ENCODE measurements around the gene SIGLEC15. TPM values are rescaled to one million over a fixed set of nuclear protein-coding genes. Genes with fewer than 3 reads are reported as not detected.

The SIGLEC15 gene
- total RNA-seq, 1 experiment from 2014 or later = not detected

GRCh38 chr18:45890606-45891005 lies 65.1 kb downstream of the SIGLEC15 start:
- no peaks in the 10 kb centered on the region for H3K27me3 ChIP-seq (ENCODE audit: insufficient read depth, low read length)
- no peak for ATAC-seq
- no peak overlapping the region for H3K9ac ChIP-seq (ENCODE audit: low read length)
- BruUV-seq (replicated peaks) = no TSS peak
- no peak overlapping the region for H2AFZ ChIP-seq (ENCODE audit: low read depth, low read length, poor library complexity, severe bottlenecking)
- H3K79me2 ChIP-seq (ENCODE audit: insufficient read depth, low read length) = no peaks in the 10 kb centered on the region
- H3K9me3 ChIP-seq (ENCODE audit: control insufficient read depth in 1 of 2, insufficient read depth in 1 of 2, low read depth in 1 of 2, low read length in 2 of 2) = no peaks in the 10 kb centered on the region
- no peaks in the 10 kb centered on the region for H3K36me3 ChIP-seq (ENCODE audit: control insufficient read depth in 1 of 2, insufficient read depth in 2 of 2, low read length in 2 of 2)
- intact Hi-C loops (cut with micrococcal nuclease) = no loop called here
- no peaks in the 10 kb centered on the region for H3K4me1 ChIP-seq (ENCODE audit: control insufficient read depth in 1 of 2, insufficient read depth in 2 of 2, low read length in 2 of 2)
- ChIA-PET POLR2A (no interaction called here), RAD21 (ENCODE audit: low non-redundant PET in 1 of 2, low total read pairs in 2 of 2, uncharacterized antibody in 2 of 2, unreplicated experiment in 2 of 2) (no interaction called here), CTCF (interaction anchor here (1.4 kb wide), 1 partner anchor 11 kb away, joined by 5 read pairs; no protein-coding TSS in a partner anchor)
- no peaks in the 10 kb centered on the region for H3K9me2 ChIP-seq (ENCODE audit: insufficient read depth)
- H3K4me2 ChIP-seq (ENCODE audit: low read length) = no peak overlapping the region
- H3K4me3 ChIP-seq (replicated peaks in 1 of 2; ENCODE audit: low read depth in 1 of 2, low read length in 2 of 2) = no peak overlapping the region
- DNase-seq (ENCODE audit: low read depth, low spot score) = no peak
- no peak overlapping the region for H3K27ac ChIP-seq (ENCODE audit: low read depth, low read length)
- no peaks in the 10 kb centered on the region for H4K20me1 ChIP-seq (ENCODE audit: insufficient read depth)
- TF ChIP-seq, protein P1, sequence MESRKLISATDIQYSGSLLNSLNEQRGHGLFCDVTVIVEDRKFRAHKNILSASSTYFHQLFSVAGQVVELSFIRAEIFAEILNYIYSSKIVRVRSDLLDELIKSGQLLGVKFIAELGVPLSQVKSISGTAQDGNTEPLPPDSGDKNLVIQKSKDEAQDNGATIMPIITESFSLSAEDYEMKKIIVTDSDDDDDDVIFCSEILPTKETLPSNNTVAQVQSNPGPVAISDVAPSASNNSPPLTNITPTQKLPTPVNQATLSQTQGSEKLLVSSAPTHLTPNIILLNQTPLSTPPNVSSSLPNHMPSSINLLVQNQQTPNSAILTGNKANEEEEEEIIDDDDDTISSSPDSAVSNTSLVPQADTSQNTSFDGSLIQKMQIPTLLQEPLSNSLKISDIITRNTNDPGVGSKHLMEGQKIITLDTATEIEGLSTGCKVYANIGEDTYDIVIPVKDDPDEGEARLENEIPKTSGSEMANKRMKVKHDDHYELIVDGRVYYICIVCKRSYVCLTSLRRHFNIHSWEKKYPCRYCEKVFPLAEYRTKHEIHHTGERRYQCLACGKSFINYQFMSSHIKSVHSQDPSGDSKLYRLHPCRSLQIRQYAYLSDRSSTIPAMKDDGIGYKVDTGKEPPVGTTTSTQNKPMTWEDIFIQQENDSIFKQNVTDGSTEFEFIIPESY (IDR thresholded peaks at IDR 0.05; ENCODE audit: extremely low read depth, insufficient replicate concordance, low read length) = no peak

DNA sequence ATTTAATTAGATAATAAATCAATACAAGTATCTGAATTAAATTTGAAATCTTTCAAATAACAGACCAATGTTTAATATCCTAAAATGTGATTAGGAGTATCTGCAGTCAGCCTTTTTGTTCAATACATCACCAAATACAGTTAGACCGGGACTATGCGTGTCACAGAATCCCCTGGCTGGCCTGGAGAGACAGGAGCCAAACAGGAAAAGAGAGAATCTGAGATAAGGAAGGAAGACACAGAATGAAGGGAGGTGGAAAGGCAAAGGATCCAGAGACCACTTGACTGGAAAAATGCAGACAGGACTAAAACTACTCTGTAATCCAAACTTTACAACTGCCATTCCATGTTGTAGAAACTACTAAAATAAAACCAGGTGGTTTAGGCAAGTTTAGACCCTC lies 66.3 kb downstream of the SIGLEC15 start:
- Histone ChIP-seq H3K36me3 (ENCODE audit: control insufficient read depth in 1 of 2, insufficient read depth in 2 of 2, low read length in 2 of 2) (no peaks in the 10 kb centered on the region), H3K79me2 (ENCODE audit: insufficient read depth, low read length) (no peaks in the 10 kb centered on the region), H3K4me1 (ENCODE audit: control insufficient read depth in 1 of 2, insufficient read depth in 2 of 2, low read length in 2 of 2) (no peaks in the 10 kb centered on the region), H3K27ac (ENCODE audit: low read depth, low read length) (no peak overlapping the region), H3K27me3 (ENCODE audit: insufficient read depth, low read length) (no peaks in the 10 kb centered on the region), H3K9ac (ENCODE audit: low read length) (no peak overlapping the region), H3K9me2 (ENCODE audit: insufficient read depth) (no peaks in the 10 kb centered on the region), H3K4me3 (replicated peaks in 1 of 2; ENCODE audit: low read depth in 1 of 2, low read length in 2 of 2) (no peak overlapping the region), H2AFZ (ENCODE audit: low read depth, low read length, poor library complexity, severe bottlenecking) (no peak overlapping the region), H4K20me1 (ENCODE audit: insufficient read depth) (no peaks in the 10 kb centered on the region), H3K9me3 (ENCODE audit: control insufficient read depth in 1 of 2, insufficient read depth in 1 of 2, low read depth in 1 of 2, low read length in 2 of 2) (no peaks in the 10 kb centered on the region), H3K4me2 (ENCODE audit: low read length) (no peak overlapping the region)
- ChIA-PET RAD21 (ENCODE audit: low non-redundant PET in 1 of 2, low total read pairs in 2 of 2, uncharacterized antibody in 2 of 2, unreplicated experiment in 2 of 2) (no interaction called here), POLR2A (no interaction called here), CTCF (interaction anchor here (1.2 to 1.4 kb wide), 3 partner anchors 12 to 13 kb away, joined by 4 to 5 read pairs (median 4); no protein-coding TSS in a partner anchor)
- no peak for ATAC-seq
- no peak for DNase-seq (ENCODE audit: low read depth, low spot score)
- TF ChIP-seq CTCF (IDR thresholded peaks at IDR 0.05 in 2 of 3, conservative IDR thresholded peaks at IDR 0.05 in 1 of 3; ENCODE audit: borderline replicate concordance in 1 of 3, insufficient read depth in 1 of 3, low read depth in 2 of 3, low read length in 2 of 3) (no peak), ZNF274 (IDR thresholded peaks at IDR 0.05; ENCODE audit: low read depth, low read length) (no peak), ZFX (IDR thresholded peaks at IDR 0.05) (no peak), CBX3 (IDR thresholded peaks at IDR 0.05; ENCODE audit: low read depth) (no peak), JUND (IDR thresholded peaks at IDR 0.05) (no peak), SRF (IDR thresholded peaks at IDR 0.05; ENCODE audit: low read depth) (no peak)
- intact Hi-C loops (cut with micrococcal nuclease) = no loop called here
- BruUV-seq (replicated peaks) = no TSS peak
